GM20000 (cell line): ENCODE data around the gene IMMP2L.
"Not testable (repeated sequence)": the region's sequence is repeated elsewhere in the genome, so short reads cannot be mapped to it uniquely, and the experiment has no call there.

ENCODE experiments used
- DNase-seq: peaks from one replicate; pipeline ENCODE4 v3.0.0; 2012; ENCODE audit warnings: low spot score
- TF ChIP-seq, protein P1 (sequence below): IDR thresholded peaks from 2 replicates; pipeline ENCODE4 v1.5.1; 2012; ENCODE audit warnings: mild to moderate bottlenecking, control low read depth; ENCODE audit errors: extremely low read depth, missing control alignments

The IMMP2L gene

DNA sequence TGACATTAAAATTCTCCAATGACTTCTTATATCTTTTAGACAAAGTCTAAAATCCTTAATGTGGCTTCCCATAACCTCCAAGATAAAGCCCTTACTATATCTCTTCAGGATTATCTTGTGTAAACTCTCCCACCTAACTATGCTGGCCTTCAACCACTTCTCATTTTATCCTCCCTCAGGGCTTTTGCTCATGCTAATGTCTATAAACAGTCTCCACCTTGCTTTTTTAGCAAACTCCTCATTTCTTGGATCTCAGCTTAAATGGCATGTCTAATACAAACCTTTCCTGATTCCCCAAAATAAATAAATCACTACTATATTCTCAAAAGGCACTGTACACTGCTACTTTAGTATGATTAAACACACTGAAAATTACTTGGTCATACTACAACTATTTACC, 290.2 kb downstream of the IMMP2L start:
- DNase-seq, result no peak
- TF ChIP-seq, protein P1, sequence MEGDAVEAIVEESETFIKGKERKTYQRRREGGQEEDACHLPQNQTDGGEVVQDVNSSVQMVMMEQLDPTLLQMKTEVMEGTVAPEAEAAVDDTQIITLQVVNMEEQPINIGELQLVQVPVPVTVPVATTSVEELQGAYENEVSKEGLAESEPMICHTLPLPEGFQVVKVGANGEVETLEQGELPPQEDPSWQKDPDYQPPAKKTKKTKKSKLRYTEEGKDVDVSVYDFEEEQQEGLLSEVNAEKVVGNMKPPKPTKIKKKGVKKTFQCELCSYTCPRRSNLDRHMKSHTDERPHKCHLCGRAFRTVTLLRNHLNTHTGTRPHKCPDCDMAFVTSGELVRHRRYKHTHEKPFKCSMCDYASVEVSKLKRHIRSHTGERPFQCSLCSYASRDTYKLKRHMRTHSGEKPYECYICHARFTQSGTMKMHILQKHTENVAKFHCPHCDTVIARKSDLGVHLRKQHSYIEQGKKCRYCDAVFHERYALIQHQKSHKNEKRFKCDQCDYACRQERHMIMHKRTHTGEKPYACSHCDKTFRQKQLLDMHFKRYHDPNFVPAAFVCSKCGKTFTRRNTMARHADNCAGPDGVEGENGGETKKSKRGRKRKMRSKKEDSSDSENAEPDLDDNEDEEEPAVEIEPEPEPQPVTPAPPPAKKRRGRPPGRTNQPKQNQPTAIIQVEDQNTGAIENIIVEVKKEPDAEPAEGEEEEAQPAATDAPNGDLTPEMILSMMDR, result no peak

DNA sequence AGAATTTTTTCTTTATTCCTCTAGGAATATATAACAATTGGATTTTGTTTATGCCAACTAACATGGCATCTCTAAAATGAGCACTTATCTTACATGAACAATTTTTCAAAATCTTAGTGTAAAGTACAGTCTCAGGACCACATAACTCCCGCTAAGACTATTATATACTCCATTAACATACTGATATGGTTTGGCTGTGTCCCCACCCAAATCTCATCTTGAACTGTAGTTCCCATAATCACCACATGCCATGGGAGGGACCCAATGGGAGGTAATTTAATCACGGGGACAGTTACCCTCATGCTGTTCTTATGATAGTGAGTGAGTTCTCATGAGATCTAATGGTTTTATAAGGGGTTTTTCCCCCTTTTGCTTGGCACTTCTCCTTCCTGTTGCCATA, 291.5 kb downstream of the IMMP2L start:
- not testable (repeated sequence) for DNase-seq

DNA sequence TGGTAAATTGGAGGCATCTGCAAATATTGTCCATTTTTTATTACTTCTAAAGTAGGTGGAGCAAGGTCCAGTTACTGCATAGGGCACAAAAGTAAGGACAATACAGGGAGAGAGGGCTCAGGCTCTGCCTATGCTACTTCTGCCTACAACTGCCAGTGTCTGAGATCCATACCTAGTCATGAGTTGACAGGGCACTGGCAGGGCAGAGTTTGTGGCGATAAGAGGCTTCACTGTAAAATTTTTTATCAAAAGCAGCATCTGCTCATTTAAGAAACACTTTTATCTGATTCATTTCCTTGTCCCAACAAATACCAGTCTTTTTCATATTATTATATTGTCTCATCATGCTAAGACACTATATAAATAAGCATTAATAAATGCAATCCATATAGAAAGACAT, 293.4 kb downstream of the IMMP2L start:
- TF ChIP-seq, protein P1, result no peak
- DNase-seq, result no peak

DNA sequence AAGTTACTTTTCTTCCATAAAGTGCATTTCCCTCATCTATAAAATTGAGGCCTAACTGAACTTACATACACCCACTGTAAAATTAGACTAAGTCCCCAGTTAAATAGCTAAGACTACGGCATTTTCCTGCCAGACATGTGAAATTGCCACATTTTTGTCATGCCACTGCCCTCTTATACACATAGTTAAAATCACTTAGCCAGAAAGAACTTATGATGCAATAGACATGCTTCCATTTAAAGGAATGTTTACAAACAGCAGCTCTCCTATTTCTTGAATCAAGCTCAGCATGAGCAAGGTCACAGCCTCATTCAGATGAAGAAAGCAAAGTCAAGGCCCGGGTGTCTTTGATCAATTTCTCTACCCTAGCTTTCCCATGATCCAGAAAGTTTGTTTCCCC, 295.7 kb downstream of the IMMP2L start:
- no peak for DNase-seq
- TF ChIP-seq, protein P1, result no peak

DNA sequence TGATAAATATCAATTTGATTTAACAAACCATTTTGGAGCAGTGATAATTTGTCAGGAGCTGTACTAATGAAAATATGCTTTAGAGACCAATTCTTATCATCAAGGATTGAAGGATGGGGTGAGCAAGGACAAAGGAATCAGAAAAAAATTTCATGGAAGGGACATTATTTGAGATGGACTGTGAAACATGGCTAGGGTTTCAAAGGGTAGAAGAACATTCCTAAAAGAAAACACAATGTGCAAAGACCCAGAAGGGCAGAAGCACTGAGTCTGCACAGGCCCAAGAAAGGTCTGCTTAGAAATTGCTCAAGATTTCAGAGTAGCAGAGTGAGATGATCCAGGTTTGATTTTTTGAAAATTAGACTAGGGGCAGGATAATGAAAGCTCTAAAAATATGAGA, 296.9 kb downstream of the IMMP2L start:
- TF ChIP-seq, protein P1, result no peak
- DNase-seq, result no peak

DNA sequence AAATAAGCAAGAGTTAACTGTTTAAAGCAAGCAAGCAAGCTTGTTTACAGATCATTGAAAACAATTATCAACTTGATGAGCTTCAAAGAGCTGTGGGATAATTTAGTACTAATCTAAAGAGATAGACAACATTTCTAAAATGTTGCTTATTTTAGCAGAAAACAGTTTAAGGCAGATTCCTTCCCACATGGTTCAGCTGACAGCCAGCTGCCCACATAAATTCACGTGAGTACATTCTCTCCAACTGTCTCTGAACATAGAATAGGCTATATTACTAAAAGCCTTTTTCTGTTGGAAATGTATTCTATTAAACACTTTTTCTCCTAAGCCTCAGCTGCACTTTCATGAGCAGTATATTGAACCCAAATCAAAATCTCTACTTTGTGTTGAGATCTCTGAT, 297.3 kb downstream of the IMMP2L start:
- TF ChIP-seq, protein P1, result no peak
- DNase-seq, result no peak

DNA sequence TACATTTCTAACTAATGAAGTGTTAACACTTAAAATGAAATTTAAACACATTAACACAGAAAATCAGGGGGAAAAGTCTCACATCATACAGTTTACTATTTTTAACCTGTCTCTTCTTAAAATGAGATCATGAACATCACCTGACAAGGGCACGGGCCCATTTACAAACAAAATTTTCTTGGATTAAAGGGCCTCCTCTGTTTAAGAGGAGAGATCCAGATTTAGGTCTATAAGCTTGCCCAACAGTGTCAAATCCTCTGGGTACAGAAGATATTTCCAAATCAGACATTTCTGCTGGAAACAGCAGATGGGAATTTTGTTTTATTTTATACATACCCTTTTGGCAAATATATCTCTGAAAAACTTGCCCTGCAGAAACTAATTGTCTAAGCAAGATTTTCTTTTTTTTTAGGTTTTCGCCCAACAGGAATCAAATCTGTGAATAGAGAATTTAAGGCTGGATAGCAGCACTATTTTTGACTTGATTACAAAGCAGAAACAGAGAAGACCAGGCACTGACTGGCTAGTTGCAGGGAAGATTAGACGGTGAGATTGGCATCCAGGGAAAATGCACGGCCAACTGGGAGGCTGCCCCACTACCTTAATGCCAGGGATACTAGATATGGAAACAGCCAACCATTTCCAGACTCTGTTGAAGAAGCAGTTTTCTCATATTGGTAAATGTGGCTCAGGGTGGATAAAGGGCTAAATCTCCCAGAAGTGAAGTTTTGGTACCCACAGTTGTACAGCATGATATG, 298.0 kb downstream of the IMMP2L start:
- no peak for DNase-seq
- TF ChIP-seq, protein P1, result no peak
